Peyer's patch (tissue), 4 donors: ENCODE measurements around the gene RPS6KA4. TPM values are rescaled to one million over a fixed set of nuclear protein-coding genes. Genes with fewer than 3 reads are reported as not detected.

Experiments
- DNase-seq, 3 donors: peaks; one replicate each; pipeline ENCODE4 v3.0.0-alpha.2; 2017 to 2019
- H3K27ac ChIP-seq, 4 donors: fragments of 200-600 bp; sonication (generic); one replicate each; pipeline ENCODE4 v1.5.1; 2016 to 2019
- H3K27me3 ChIP-seq, 2 donors: fragments of 200-600 bp; sonication (generic); one replicate each; pipeline ENCODE4 v1.5.1; 2019
- H3K36me3 ChIP-seq, 3 donors: fragments of 200-600 bp; sonication (generic); one replicate each; pipeline ENCODE4 v1.5.1; 2016 to 2019
- H3K4me1 ChIP-seq, 4 donors: fragments of 200-600 bp; sonication (generic); one replicate each; pipeline ENCODE4 v1.5.1; 2016 to 2019
- H3K4me3 ChIP-seq, 4 donors: fragments of 200-600 bp; sonication (generic); 1 replicate in 3 of 4; 2 replicates in 1 of 4; pipeline ENCODE4 v1.5.1; 2016 to 2019; ENCODE audit warnings: mild to moderate bottlenecking in 1 of 4
- H3K9me3 ChIP-seq, 4 donors: fragments of 200-600 bp; sonication (generic); one replicate each; pipeline ENCODE4 v1.5.1; 2016 to 2019; ENCODE audit warnings: mild to moderate bottlenecking in 1 of 4
- POLR2A ChIP-seq, 2 donors: fragments of 450-650 bp; IDR thresholded peaks; one replicate each; pipeline ENCODE4 v1.5.1; 2017; ENCODE audit warnings: antibody characterized with exemption in 2 of 2, mild to moderate bottlenecking in 2 of 2, moderate library complexity in 2 of 2
- total RNA-seq, 4 donors: library from RNA; depleted of rRNA; stranded (reverse); fragments of >200 nt; gene quantifications; one replicate each; pipeline ENCODE4 v1.1.0, GENCODE V29; 2016
- TF ChIP-seq, protein P1 (sequence below), 6 experiments: fragments of 450-650 bp in 4 of 6; fragments of 200-600 bp in 2 of 6; sonication (generic) in 1 of 6; IDR thresholded peaks; one replicate each; pipeline ENCODE4 v1.5.1; 2017 to 2019; ENCODE audit warnings: antibody characterized with exemption in 6 of 6, mild to moderate bottlenecking in 3 of 6, moderate library complexity in 1 of 6

RPS6KA4 gene
- total RNA-seq, 4 donors from 2014 or later, result 27.8 to 95.7 (median 40.1) TPM

DNA sequence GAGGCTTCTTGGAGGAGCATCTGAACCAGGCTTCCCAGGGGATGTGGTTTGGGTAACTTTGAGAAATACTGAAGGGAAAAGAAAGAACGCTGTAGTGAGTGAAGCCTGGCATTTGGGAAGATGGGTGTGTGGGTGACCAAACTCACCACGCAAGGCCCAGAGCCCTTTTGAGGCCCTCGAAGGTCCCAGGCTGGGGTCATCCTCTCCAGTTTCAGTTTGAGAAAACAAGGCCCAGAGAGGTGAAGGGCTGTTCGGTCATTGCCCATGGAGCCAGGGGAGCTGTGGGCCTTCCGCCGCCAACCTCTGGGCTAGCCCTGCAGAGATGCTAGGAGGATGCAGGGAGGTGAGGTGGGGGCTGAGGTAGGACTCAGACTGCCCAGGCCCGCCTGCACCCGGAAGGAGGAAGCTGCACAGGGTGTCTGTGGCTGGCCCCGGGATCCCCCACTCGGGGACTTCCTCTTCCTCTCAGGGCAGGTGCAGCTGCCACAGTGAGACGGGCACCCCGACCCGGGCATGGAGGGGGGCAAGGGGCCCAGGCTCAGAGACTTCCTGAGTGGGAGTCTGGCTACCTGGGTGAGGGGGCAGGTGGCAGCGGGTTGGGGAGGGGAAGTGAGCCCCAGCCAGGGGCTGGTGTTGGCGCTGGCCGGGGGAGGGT is 19.1 kb upstream of the RPS6KA4 start, which contains the start of gene CCDC88B:
TSS of gene CCDC88B (plus strand) at position 451 of the 655 bp plus-strand sequence. CDS start at position 514, 63 bp downstream.
- peak; percentile 65 to 95 (median 95) for DNase-seq
- no peaks in the 10 kb centered on the region for H3K27me3 ChIP-seq
- peak within 1 kb of the TSS; percentile 43 to 50 (median 45) for H3K4me3 ChIP-seq
- no peak for TF ChIP-seq POLR2A (IDR thresholded peaks at IDR 0.05)
- TF ChIP-seq, protein P1, sequence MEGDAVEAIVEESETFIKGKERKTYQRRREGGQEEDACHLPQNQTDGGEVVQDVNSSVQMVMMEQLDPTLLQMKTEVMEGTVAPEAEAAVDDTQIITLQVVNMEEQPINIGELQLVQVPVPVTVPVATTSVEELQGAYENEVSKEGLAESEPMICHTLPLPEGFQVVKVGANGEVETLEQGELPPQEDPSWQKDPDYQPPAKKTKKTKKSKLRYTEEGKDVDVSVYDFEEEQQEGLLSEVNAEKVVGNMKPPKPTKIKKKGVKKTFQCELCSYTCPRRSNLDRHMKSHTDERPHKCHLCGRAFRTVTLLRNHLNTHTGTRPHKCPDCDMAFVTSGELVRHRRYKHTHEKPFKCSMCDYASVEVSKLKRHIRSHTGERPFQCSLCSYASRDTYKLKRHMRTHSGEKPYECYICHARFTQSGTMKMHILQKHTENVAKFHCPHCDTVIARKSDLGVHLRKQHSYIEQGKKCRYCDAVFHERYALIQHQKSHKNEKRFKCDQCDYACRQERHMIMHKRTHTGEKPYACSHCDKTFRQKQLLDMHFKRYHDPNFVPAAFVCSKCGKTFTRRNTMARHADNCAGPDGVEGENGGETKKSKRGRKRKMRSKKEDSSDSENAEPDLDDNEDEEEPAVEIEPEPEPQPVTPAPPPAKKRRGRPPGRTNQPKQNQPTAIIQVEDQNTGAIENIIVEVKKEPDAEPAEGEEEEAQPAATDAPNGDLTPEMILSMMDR (IDR thresholded peaks at IDR 0.05), result no peak
- H3K4me1 ChIP-seq, result peaks cover 3 to 27% (median 15%) of the 10 kb centered on the region in 4 donors
- no peaks in the 10 kb centered on the region for H3K9me3 ChIP-seq
- peak within 1 kb of the TSS; percentile 24 to 86 (median 56) for H3K27ac ChIP-seq
- no peaks in the 10 kb centered on the region for H3K36me3 ChIP-seq

DNA sequence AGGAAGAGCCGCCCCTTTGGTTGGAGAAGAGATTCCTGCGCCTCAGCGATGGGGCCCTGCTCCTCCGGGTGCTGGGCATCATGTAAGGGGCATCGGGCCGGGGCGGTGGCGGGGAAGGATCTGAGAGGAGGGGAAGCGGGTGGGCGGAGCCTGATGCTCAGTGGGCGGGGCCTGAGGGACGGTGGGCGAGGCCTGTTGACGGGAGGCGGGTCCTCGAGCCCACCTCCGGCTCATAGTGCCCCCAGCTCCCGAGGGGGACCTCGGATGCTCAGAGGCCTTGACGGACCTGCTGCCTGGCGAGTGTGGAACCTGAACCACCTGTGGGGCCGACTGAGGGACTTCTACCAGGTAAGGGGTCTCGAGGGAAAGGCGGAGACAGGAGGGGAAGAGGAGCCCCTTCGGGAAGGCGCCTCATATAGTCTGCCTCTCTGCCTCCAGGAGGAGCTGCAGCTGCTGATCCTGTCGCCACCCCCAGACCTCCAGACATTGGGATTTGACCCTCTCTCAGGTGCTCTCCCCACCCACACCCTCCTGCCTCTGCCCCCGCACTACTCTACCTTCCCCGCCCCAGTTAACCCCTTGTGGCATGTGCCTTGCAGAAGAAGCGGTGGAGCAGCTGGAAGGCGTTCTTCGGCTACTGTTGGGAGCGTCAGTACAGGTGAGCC is 18.2 kb upstream of the RPS6KA4 start:
- H3K27me3 ChIP-seq, result no peaks in the 10 kb centered on the region
- peak overlapping the region; percentile 43 to 50 (median 45) for H3K4me3 ChIP-seq
- DNase-seq, result peak; percentile 61 to 92 (median 90)

DNA sequence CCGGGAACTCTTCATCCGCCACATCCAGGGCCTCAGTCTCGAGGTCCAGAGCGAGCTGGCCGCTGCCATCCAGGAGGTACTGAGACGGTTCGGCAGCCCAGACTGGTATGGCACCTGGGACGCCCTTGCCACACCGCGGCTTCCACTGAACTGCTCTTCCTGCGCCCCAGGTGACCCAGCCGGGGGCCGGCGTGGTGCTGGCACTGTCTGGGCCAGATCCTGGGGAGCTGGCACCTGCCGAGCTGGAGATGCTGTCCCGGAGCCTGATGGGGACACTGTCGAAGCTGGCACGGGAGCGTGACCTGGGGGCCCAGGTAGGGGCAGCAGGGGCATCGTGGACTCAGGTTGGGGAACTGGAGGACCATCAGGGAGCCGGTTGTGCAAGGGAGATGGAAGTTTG is 17.5 kb upstream of the RPS6KA4 start:
- Histone ChIP-seq H3K4me3 (no peak overlapping the region), H3K27ac (peak overlapping the region in 1 of 4 donors; percentile 86), H3K36me3 (no peaks in the 10 kb centered on the region), H3K9me3 (no peaks in the 10 kb centered on the region), H3K27me3 (no peaks in the 10 kb centered on the region), H3K4me1 (peaks cover 3 to 26% (median 9%) of the 10 kb centered on the region in 4 donors)
- TF ChIP-seq, protein P1 (IDR thresholded peaks at IDR 0.05), result no peak
- no peak for TF ChIP-seq POLR2A (IDR thresholded peaks at IDR 0.05)
- peak in 1 of 3 donors; percentile 49 for DNase-seq

More for the DNA sequence above, 18.2 kb upstream of the RPS6KA4 start:
- Histone ChIP-seq H3K27ac (peak overlapping the region; percentile 24 to 86 (median 56)), H3K36me3 (no peaks in the 10 kb centered on the region), H3K9me3 (no peaks in the 10 kb centered on the region), H3K4me1 (peaks cover 3 to 26% (median 9%) of the 10 kb centered on the region in 4 donors)
- TF ChIP-seq, protein P1 (IDR thresholded peaks at IDR 0.05), result no peak
- TF ChIP-seq POLR2A (IDR thresholded peaks at IDR 0.05), result no peak

DNA sequence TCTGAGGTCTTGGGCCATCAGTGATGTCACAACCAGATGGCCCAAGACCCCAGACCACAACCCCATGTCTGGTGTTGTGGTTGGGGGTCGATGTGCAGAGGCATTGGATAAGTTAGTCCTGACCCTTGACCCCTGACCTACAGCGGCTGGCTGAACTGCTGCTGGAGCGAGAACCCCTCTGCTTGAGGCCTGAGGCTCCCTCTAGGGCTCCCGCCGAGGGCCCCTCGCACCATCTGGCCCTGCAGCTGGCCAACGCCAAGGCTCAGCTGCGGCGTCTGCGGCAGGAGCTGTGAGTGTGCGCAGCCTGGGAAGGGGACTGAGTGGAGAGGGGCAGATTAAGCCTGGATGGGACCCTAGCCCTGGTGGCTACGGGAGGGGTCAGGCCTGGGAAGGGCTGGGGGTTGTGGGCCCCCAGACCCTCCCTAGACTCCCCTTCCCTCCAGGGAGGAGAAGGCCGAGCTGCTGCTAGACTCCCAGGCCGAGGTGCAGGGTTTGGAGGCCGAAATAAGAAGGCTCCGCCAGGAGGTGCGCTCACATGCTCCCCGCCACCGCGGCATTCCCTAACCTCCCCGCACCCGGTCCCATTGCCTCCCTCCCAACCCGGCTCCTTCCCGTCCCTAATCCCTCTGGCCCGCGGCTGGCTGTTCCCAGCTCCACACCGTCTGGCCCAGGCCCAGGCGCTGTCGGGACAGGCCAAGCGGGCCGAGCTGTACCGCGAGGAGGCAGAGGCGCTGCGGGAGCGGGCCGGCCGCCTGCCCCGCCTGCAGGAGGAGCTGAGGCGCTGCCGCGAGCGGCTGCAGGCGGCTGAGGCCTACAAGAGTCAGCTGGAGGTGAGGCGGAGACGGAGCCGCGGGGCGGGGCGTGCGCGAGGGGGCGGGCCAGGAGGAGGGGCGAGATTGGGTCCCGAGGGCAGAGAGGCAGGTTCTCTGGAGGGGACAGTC is 16.8 kb upstream of the RPS6KA4 start:
- Histone ChIP-seq H3K36me3 (no peaks in the 10 kb centered on the region), H3K9me3 (no peaks in the 10 kb centered on the region), H3K4me3 (peak overlapping the region; percentile 18 to 47 (median 40)), H3K4me1 (peaks cover 3 to 26% (median 9%) of the 10 kb centered on the region in 4 donors), H3K27me3 (no peaks in the 10 kb centered on the region), H3K27ac (peak overlapping the region; percentile 58 to 62 (median 62))
- TF ChIP-seq POLR2A (IDR thresholded peaks at IDR 0.05), result peak; percentile 63 to 84
- TF ChIP-seq, protein P1 (IDR thresholded peaks at IDR 0.05), result peak in 5 of 6 experiments; percentile 35 to 84 (median 75)
- peak; percentile 77 to 98 (median 96) for DNase-seq
